HAP-1 (cell line): Measurements from ENCODE around the gene PBRM1.

Source experiments
- DNase-seq, 2 experiments: peaks; one replicate each; pipeline ENCODE4 v3.0.0-alpha.2; 2016 to 2020; ENCODE audit warnings: low spot score in 2 of 2
- H3K27me3 ChIP-seq: fragments of 250-450 bp; sonication (Bioruptor Pico); 2 replicates; pipeline ENCODE4 v1.5.1; 2020; ENCODE audit warnings: low read depth, mild to moderate bottlenecking, moderate library complexity
- H3K36me3 ChIP-seq: fragments of 250-450 bp; sonication (Bioruptor Pico); replicated peaks from 2 replicates; pipeline ENCODE4 v1.5.1; 2020; ENCODE audit warnings: mild to moderate bottlenecking
- H3K4me1 ChIP-seq: fragments of 250-450 bp; sonication (Bioruptor Pico); 2 replicates; pipeline ENCODE4 v1.5.1; 2020; ENCODE audit warnings: mild to moderate bottlenecking
- H3K4me3 ChIP-seq: fragments of 250-450 bp; sonication (Bioruptor Pico); 2 replicates; pipeline ENCODE4 v1.5.1; 2020; ENCODE audit warnings: mild to moderate bottlenecking, moderate library complexity
- H3K9me3 ChIP-seq: fragments of 250-450 bp; sonication (Bioruptor Pico); 2 replicates; pipeline ENCODE4 v1.5.1; 2020; ENCODE audit warnings: mild to moderate bottlenecking, moderate library complexity
- in situ Hi-C: fragments of 300-500 bp; cut with MboI; formaldehyde crosslinking; loops from 3 replicates; pipeline ENCODE4 v1.14.3; 2020; ENCODE audit warnings: low sequenced_read_pairs, inconsistent platforms, mixed read lengths

PBRM1 gene

GRCh38 chr3:52714335-52715302 lies 28.9 kb upstream of the PBRM1 start:
- Histone ChIP-seq H3K9me3 (no peaks in the 10 kb centered on the region), H3K27me3 (no peaks in the 10 kb centered on the region), H3K36me3 (peaks cover 10% of the 10 kb centered on the region), H3K4me1 (no peaks in the 10 kb centered on the region), H3K4me3 (no peak overlapping the region)
- DNase-seq: no peak
- in situ Hi-C loops: no loop called here

GRCh38 chr3:52712291-52713212 lies 26.8 kb upstream of the PBRM1 start:
- in situ Hi-C loops: no loop called here
- DNase-seq: no peak
- no peak overlapping the region for H3K4me3 ChIP-seq
- H3K9me3 ChIP-seq: no peaks in the 10 kb centered on the region
- H3K36me3 ChIP-seq: peaks cover 15% of the 10 kb centered on the region
- no peaks in the 10 kb centered on the region for H3K27me3 ChIP-seq
- H3K4me1 ChIP-seq: peaks cover 3% of the 10 kb centered on the region

- in situ Hi-C loops: no loop called here
- H3K4me3 ChIP-seq: no peak overlapping the region
- H3K9me3 ChIP-seq: no peaks in the 10 kb centered on the region
- DNase-seq: no peak
- no peaks in the 10 kb centered on the region for H3K27me3 ChIP-seq
- H3K36me3 ChIP-seq: peaks cover 15% of the 10 kb centered on the region
- H3K4me1 ChIP-seq: peaks cover 12% of the 10 kb centered on the region
Observed at GRCh38 chr3:52710512-52710911, 24.8 kb upstream of the PBRM1 start.

- DNase-seq: no peak
- in situ Hi-C loops: no loop called here
- peaks cover 21% of the 10 kb centered on the region for H3K4me1 ChIP-seq
- peak overlapping the region; percentile 94 for H3K4me3 ChIP-seq
- no peaks in the 10 kb centered on the region for H3K27me3 ChIP-seq
- no peaks in the 10 kb centered on the region for H3K9me3 ChIP-seq
- peaks cover 23% of the 10 kb centered on the region for H3K36me3 ChIP-seq
Observed at GRCh38 chr3:52707585-52707984, 21.9 kb upstream of the PBRM1 start.

- Histone ChIP-seq H3K4me3 (peak within 1 kb of the TSS; percentile 94), H3K36me3 (peaks cover 20% of the 10 kb centered on the region), H3K4me1 (peaks cover 21% of the 10 kb centered on the region), H3K27me3 (no peaks in the 10 kb centered on the region), H3K9me3 (no peaks in the 10 kb centered on the region)
- in situ Hi-C loops: no loop called here
- peak; percentile 79 to 88 for DNase-seq
Observed at GRCh38 chr3:52705688-52706686, 20.3 kb upstream of the PBRM1 start, which contains the start of the genes GLT8D1 and SPCS1. TSS of gene GLT8D1 (minus strand) at chr3:52705791. CDS start at chr3:52700460, 5,331 bp downstream. TSS of gene SPCS1 (plus strand) at chr3:52706106. CDS start at chr3:52706247, 141 bp downstream.

- H3K27me3 ChIP-seq: no peaks in the 10 kb centered on the region
- DNase-seq: no peak
- H3K4me3 ChIP-seq: peak overlapping the region; percentile 94
- no peaks in the 10 kb centered on the region for H3K9me3 ChIP-seq
- in situ Hi-C loops: no loop called here
- peaks cover 20% of the 10 kb centered on the region for H3K36me3 ChIP-seq
- peaks cover 21% of the 10 kb centered on the region for H3K4me1 ChIP-seq
Observed at GRCh38 chr3:52705438-52705687, 19.6 kb upstream of the PBRM1 start.

- H3K9me3 ChIP-seq: no peaks in the 10 kb centered on the region
- H3K27me3 ChIP-seq: no peaks in the 10 kb centered on the region
- DNase-seq: peak in 1 of 2 experiments; percentile 41
- H3K4me3 ChIP-seq: peak overlapping the region; percentile 94
- H3K4me1 ChIP-seq: peaks cover 21% of the 10 kb centered on the region
- H3K36me3 ChIP-seq: peaks cover 19% of the 10 kb centered on the region
- in situ Hi-C loops: no loop called here
Observed at GRCh38 chr3:52704611-52705437, 19.1 kb upstream of the PBRM1 start.

GRCh38 chr3:52703341-52703740 lies 17.6 kb upstream of the PBRM1 start:
- Histone ChIP-seq H3K4me1 (peaks cover 21% of the 10 kb centered on the region), H3K36me3 (peaks cover 14% of the 10 kb centered on the region), H3K9me3 (no peaks in the 10 kb centered on the region), H3K4me3 (no peak overlapping the region), H3K27me3 (no peaks in the 10 kb centered on the region)
- no peak for DNase-seq
- in situ Hi-C loops: no loop called here

- no peaks in the 10 kb centered on the region for H3K9me3 ChIP-seq
- DNase-seq: no peak
- H3K36me3 ChIP-seq: peaks cover 54% of the 10 kb centered on the region
- no peaks in the 10 kb centered on the region for H3K4me1 ChIP-seq
- H3K27me3 ChIP-seq: no peaks in the 10 kb centered on the region
- no peak overlapping the region for H3K4me3 ChIP-seq
- in situ Hi-C loops: loop anchor here (25.0 kb wide), 1 partner anchor 435 kb away; no protein-coding TSS in a partner anchor
Observed at GRCh38 chr3:52697632-52697965, 11.9 kb upstream of the PBRM1 start.

- Histone ChIP-seq H3K4me3 (no peak overlapping the region), H3K4me1 (no peaks in the 10 kb centered on the region), H3K36me3 (peaks cover 58% of the 10 kb centered on the region), H3K27me3 (no peaks in the 10 kb centered on the region), H3K9me3 (no peaks in the 10 kb centered on the region)
- in situ Hi-C loops: loop anchor here (25.0 kb wide), 1 partner anchor 435 kb away; no protein-coding TSS in a partner anchor
- no peak for DNase-seq
Observed at GRCh38 chr3:52696830-52697631, 11.3 kb upstream of the PBRM1 start.

GRCh38 chr3:52695798-52696671 lies 10.3 kb upstream of the PBRM1 start:
- Histone ChIP-seq H3K27me3 (no peaks in the 10 kb centered on the region), H3K4me1 (no peaks in the 10 kb centered on the region), H3K36me3 (peaks cover 68% of the 10 kb centered on the region), H3K9me3 (no peaks in the 10 kb centered on the region), H3K4me3 (no peak overlapping the region)
- in situ Hi-C loops: loop anchor here (25.0 kb wide), 1 partner anchor 434 kb away; no protein-coding TSS in a partner anchor
- DNase-seq: no peak
